HepG2 (cell line): Measurements from ENCODE around the gene WDR87. TPM values are rescaled to one million over a fixed set of nuclear protein-coding genes. Genes with fewer than 3 reads are reported as not detected.

Experiments
- AHR ChIP-seq: IDR thresholded peaks from 2 replicates; pipeline ENCODE4 v1.6.1; 2018; ENCODE audit warnings: missing genetic modification reagents, missing compliant biosample characterization
- DNMT1 ChIP-seq: sonication (generic); formaldehyde crosslinking; IDR thresholded peaks from 2 replicates; pipeline ENCODE4 v1.5.1; 2020; ENCODE audit warnings: mild to moderate bottlenecking, missing genetic modification reagents
- ERF ChIP-seq: IDR thresholded peaks from 2 replicates; pipeline ENCODE4 v1.6.1; 2018; ENCODE audit warnings: missing biosample characterization, missing genetic modification reagents
- HNF1B ChIP-seq: sonication (generic); formaldehyde crosslinking; IDR thresholded peaks from 2 replicates; pipeline ENCODE4 v1.5.1; 2020; ENCODE audit warnings: mild to moderate bottlenecking, moderate library complexity, missing genetic modification reagents
- JARID2 ChIP-seq: sonication (generic); formaldehyde crosslinking; IDR thresholded peaks from 2 replicates; pipeline ENCODE4 v1.8.1; 2023; ENCODE audit warnings: missing genetic modification reagents, inconsistent platforms; ENCODE audit not compliant: insufficient replicate concordance
- MTA1 ChIP-seq: sonication (generic); formaldehyde crosslinking; IDR thresholded peaks from 2 replicates; pipeline ENCODE4 v1.4.0; 2020; ENCODE audit warnings: missing genetic modification reagents, mild to moderate bottlenecking, borderline replicate concordance
- MTERF4 ChIP-seq: sonication (generic); formaldehyde crosslinking; IDR thresholded peaks from 2 replicates; pipeline ENCODE4 v1.8.0; 2023; ENCODE audit warnings: mild to moderate bottlenecking, missing genetic modification reagents
- NR2F1 ChIP-seq, 2 experiments: fragments of 450-650 bp in 1 of 2; formaldehyde crosslinking in 1 of 2; IDR thresholded peaks; 2 replicates each; pipeline versions ENCODE4 v1.5.0 to v1.6.1; 2016 to 2020; ENCODE audit warnings: mild to moderate bottlenecking in 1 of 2, missing compliant biosample characterization in 1 of 2, missing genetic modification reagents in 1 of 2, moderate library complexity in 1 of 2
- NR2F6 ChIP-seq, 2 experiments: IDR thresholded peaks; 2 replicates each; pipeline ENCODE4 v1.6.1; 2016; ENCODE audit warnings: antibody characterized with exemption in 1 of 2, mild to moderate bottlenecking in 1 of 2
- PAF1 ChIP-seq: IDR thresholded peaks from 2 replicates; pipeline ENCODE4 v1.6.1; 2016; ENCODE audit warnings: missing genetic modification reagents, missing compliant biosample characterization
- POGZ ChIP-seq: sonication (generic); formaldehyde crosslinking; IDR thresholded peaks from 2 replicates; pipeline ENCODE4 v1.4.0; 2020; ENCODE audit warnings: mild to moderate bottlenecking, missing genetic modification reagents
- REXO4 ChIP-seq: sonication (generic); formaldehyde crosslinking; IDR thresholded peaks from 2 replicates; pipeline ENCODE4 v1.8.0; 2022; ENCODE audit warnings: missing genetic modification reagents, mild to moderate bottlenecking, borderline replicate concordance
- SKI ChIP-seq: fragments of 450-650 bp; IDR thresholded peaks from one replicate; pipeline ENCODE4 v1.6.1; 2018; ENCODE audit warnings: mild to moderate bottlenecking; ENCODE audit not compliant: partially characterized antibody
- SOX5 ChIP-seq: IDR thresholded peaks from 2 replicates; pipeline ENCODE4 v1.6.1; 2016; ENCODE audit warnings: borderline replicate concordance
- SRF ChIP-seq: IDR thresholded peaks from 2 replicates; pipeline ENCODE4 v1.6.1; 2011; ENCODE audit warnings: mild to moderate bottlenecking, low read depth, low read length, moderate library complexity
- ZBTB10 ChIP-seq: sonication (generic); formaldehyde crosslinking; IDR thresholded peaks from 2 replicates; pipeline ENCODE4 v1.4.0; 2020; ENCODE audit warnings: missing genetic modification reagents, borderline replicate concordance
- ZFP37 ChIP-seq: sonication (generic); formaldehyde crosslinking; IDR thresholded peaks from 2 replicates; pipeline ENCODE4 v1.4.0; 2020; ENCODE audit warnings: missing genetic modification reagents, borderline replicate concordance
- ZNF121 ChIP-seq: sonication (generic); formaldehyde crosslinking; IDR thresholded peaks from 2 replicates; pipeline ENCODE4 v1.5.0; 2020; ENCODE audit warnings: mild to moderate bottlenecking, missing genetic modification reagents
- ZNF20 ChIP-seq: sonication (generic); formaldehyde crosslinking; IDR thresholded peaks from 2 replicates; pipeline ENCODE4 v1.4.0; 2020; ENCODE audit warnings: mild to moderate bottlenecking, moderate library complexity, missing genetic modification reagents
- ZNF326 ChIP-seq: sonication (generic); formaldehyde crosslinking; IDR thresholded peaks from 2 replicates; pipeline ENCODE4 v1.4.0; 2020; ENCODE audit warnings: missing genetic modification reagents, borderline replicate concordance
- ZNF496 ChIP-seq: sonication (generic); formaldehyde crosslinking; IDR thresholded peaks from 2 replicates; pipeline ENCODE4 v1.8.1; 2023; ENCODE audit warnings: mild to moderate bottlenecking, moderate library complexity, missing genetic modification reagents; ENCODE audit not compliant: insufficient replicate concordance
- ZNF724P ChIP-seq: sonication (generic); formaldehyde crosslinking; IDR thresholded peaks from 2 replicates; pipeline ENCODE4 v1.8.0; 2022; ENCODE audit warnings: missing genetic modification reagents, borderline replicate concordance
- polyA plus RNA-seq, 8 experiments: library from polyadenylated mRNA; depleted of rRNA in 3 of 8; stranded (reverse) in 7 of 8; unstranded in 1 of 8; fragments of >200 nt; fragmentation: Illumina TruSeq in 4 of 8; extraction: Trizol in 4 of 8; gene quantifications; 2 replicates each; pipeline versions ENCODE4 v1.2.1 to v1.2.3, GENCODE V29; 2011 to 2016; ENCODE audit warnings: low read depth in 4 of 8, missing spikeins in 1 of 8, mixed read lengths in 1 of 8; ENCODE audit not compliant: insufficient read depth in 1 of 8
- total RNA-seq, 5 experiments: library from RNA; depleted of rRNA; stranded (reverse); fragments of >200 nt; fragmentation: Illumina TruSeq; extraction: Trizol; gene quantifications; 2 replicates each; pipeline ENCODE4 v1.2.3, GENCODE V29; 2016; ENCODE audit warnings: low read depth in 1 of 5
- TF ChIP-seq, protein P1 (sequence below): sonication (generic); formaldehyde crosslinking; IDR thresholded peaks from 2 replicates; pipeline ENCODE4 v1.4.0; 2020; ENCODE audit warnings: missing genetic modification reagents

The WDR87 gene
- total and polyA plus RNA-seq, 2 of the 13 experiments (the other 11 are each of a cell fraction or from before 2014, with no cell fraction given) = not detected

DNA sequence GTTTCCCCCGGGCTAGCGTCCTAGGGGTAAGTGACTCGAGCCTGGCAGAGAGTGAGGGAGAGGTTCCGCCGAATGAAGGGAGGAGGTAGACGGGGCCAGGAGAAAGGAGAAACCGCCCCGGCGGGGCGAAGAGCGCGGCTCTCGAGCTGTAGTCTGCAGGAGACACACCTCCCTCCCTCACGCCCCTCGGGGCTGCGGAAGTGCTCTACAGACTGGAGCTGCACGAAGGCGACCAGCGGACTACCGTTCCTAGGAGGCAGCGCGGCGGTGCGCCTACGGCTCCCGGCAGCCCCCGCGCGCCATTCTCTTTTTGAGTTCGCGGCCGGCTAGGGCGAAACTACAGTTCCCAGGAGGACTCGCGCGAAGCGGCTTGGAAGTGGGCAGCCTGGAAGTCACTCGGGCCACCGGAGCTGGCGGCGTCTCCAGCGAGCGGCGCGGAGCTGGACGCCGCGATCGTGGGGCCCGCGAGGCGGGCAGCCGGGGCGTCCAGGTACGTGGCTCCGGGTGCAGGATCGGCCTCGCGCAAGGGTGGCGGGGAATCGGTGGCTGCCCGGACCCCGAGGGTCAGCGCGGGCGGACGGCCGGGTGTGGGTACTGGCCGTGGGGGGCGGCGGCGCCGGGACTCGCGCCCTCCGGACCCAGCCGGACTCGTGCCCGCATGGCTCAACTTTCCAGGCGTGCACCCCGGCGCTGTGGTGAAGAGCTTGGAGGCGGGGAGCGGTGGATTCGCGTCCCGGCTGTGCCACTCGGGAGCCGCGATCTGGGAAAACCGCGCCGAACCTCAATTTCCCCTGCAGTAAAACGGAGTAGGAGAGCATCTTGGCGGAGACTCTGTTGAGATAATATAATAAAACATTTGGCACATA, 708 bp upstream of the WDR87 start, which contains the start of gene SIPA1L3 (continued):
- TF ChIP-seq POGZ (CRISPR knock-in tag) (peak; percentile 21; the same call in 1 of the 2 replicates), REXO4 (CRISPR knock-in tag) (no peak), ZNF326 (CRISPR knock-in tag) (no peak), ZBTB10 (CRISPR knock-in tag) (no peak), HNF1B (peak; percentile 83), ZNF20 (CRISPR knock-in tag) (no peak), JARID2 (no peak), ZNF121 (CRISPR knock-in tag) (no peak), SKI (no peak), SOX5 (CRISPR knock-in tag) (no peak), MTA1 (CRISPR knock-in tag) (0 out of 2 replicates have a peak, but pooled peaks have one; percentile 14), DNMT1 (CRISPR knock-in tag) (no peak), AHR (CRISPR knock-in tag) (no peak), ZFP37 (no peak), NR2F1 (CRISPR knock-in tag; IDR thresholded peaks at IDR 0.05) (no peak), MTERF4 (CRISPR knock-in tag) (no peak), PAF1 (CRISPR knock-in tag) (no peak), NR2F6 (IDR thresholded peaks at IDR 0.05) (no peak), NR2F6 (CRISPR knock-in tag; IDR thresholded peaks at IDR 0.05) (no peak), SRF (no peak), ZNF496 (CRISPR knock-in tag) (no peak), ZNF724P (no peak), ERF (CRISPR knock-in tag) (peak; percentile 41; the same call in 1 of the 2 replicates)
- TF ChIP-seq, protein P1, sequence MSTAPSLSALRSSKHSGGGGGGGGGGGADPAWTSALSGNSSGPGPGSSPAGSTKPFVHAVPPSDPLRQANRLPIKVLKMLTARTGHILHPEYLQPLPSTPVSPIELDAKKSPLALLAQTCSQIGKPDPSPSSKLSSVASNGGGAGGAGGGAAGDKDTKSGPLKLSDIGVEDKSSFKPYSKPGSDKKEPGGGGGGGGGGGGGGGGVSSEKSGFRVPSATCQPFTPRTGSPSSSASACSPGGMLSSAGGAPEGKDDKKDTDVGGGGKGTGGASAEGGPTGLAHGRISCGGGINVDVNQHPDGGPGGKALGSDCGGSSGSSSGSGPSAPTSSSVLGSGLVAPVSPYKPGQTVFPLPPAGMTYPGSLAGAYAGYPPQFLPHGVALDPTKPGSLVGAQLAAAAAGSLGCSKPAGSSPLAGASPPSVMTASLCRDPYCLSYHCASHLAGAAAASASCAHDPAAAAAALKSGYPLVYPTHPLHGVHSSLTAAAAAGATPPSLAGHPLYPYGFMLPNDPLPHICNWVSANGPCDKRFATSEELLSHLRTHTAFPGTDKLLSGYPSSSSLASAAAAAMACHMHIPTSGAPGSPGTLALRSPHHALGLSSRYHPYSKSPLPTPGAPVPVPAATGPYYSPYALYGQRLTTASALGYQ (CRISPR knock-in tag) = 0 out of 2 replicates have a peak, but pooled peaks have one; percentile 67
